H1 (cell line): ENCODE results near the gene ST14. TPM values are rescaled to one million over a fixed set of nuclear protein-coding genes. Genes with fewer than 3 reads are reported as not detected.

Experiments
- CTCF ChIA-PET: fragments of 300-600 bp; sonication (Branson Sonifier 250); formaldehyde crosslinking; loops from one replicate; lab custom pipeline; 2021; ENCODE audit not compliant: partially characterized antibody; lab: Charles Lee
- POLR2A ChIA-PET: fragments of 300-600 bp; sonication (Branson Sonifier 250); formaldehyde crosslinking; loops from one replicate; lab custom pipeline; 2021; ENCODE audit warnings: inconsistent platforms; ENCODE audit not compliant: partially characterized antibody; lab: Charles Lee
- DNase-seq, 2 experiments: peaks; one replicate each; pipeline versions ENCODE4 v3.0.0 to v3.0.0-alpha.2; 2010 to 2022; ENCODE audit warnings: low spot score in 2 of 2, low read depth in 1 of 2, mixed read lengths in 1 of 2
- FAIRE-seq: peaks from 2 replicates; lab custom pipeline; 2011; peaks lifted over from hg19 to GRCh38; lab: Jason Lieb, UNC
- H2AFZ ChIP-seq: 2 replicates; pipeline ENCODE4 v1.8.1; 2012; ENCODE audit warnings: low read length, inconsistent platforms
- H2AK5ac ChIP-seq: 2 replicates; pipeline ENCODE4 v1.6.1; 2013; ENCODE audit warnings: low read depth, low read length
- H2BK120ac ChIP-seq: replicated peaks from 2 replicates; pipeline ENCODE3; 2013; ENCODE audit warnings: low read depth, low read length, inconsistent platforms
- H2BK12ac ChIP-seq: 2 replicates; pipeline ENCODE4 v1.6.1; 2013; ENCODE audit warnings: low read depth, low read length
- H2BK15ac ChIP-seq: 2 replicates; pipeline ENCODE4 v1.6.1; 2013; ENCODE audit warnings: low read length
- H2BK20ac ChIP-seq: 2 replicates; pipeline ENCODE4 v1.6.1; 2013; ENCODE audit warnings: low read length
- H2BK5ac ChIP-seq: 2 replicates; pipeline ENCODE4 v1.6.1; 2013; ENCODE audit warnings: low read depth, low read length
- H3K14ac ChIP-seq: 2 replicates; pipeline ENCODE4 v1.6.1; 2013; ENCODE audit warnings: inconsistent platforms; ENCODE audit not compliant: insufficient read length
- H3K18ac ChIP-seq: 2 replicates; pipeline ENCODE4 v1.6.1; 2013; ENCODE audit warnings: low read length; ENCODE audit errors: extremely low read depth
- H3K23ac ChIP-seq: 2 replicates; pipeline ENCODE4 v1.6.1; 2013; ENCODE audit warnings: inconsistent platforms; ENCODE audit not compliant: insufficient read length
- H3K23me2 ChIP-seq: 2 replicates; pipeline ENCODE4 v1.6.1; 2013; ENCODE audit warnings: low read depth, low read length
- H3K27ac ChIP-seq: 2 replicates; pipeline ENCODE4 v1.6.1; 2011; ENCODE audit warnings: low read depth, low read length, inconsistent platforms
- H3K27me3 ChIP-seq, 4 experiments: replicated peaks in 1 of 4; 1 replicate in 1 of 4; 2 replicates in 3 of 4; pipeline versions ENCODE4 v1.6.1 to v1.8.1; 2011 to 2013; ENCODE audit warnings: low read length in 3 of 4, mild to moderate bottlenecking in 3 of 4, inconsistent platforms in 2 of 4, mixed read lengths in 2 of 4, moderate library complexity in 1 of 4; ENCODE audit not compliant: control insufficient read depth in 3 of 4, insufficient read depth in 3 of 4; ENCODE audit errors: extremely low read depth in 1 of 4
- H3K36me3 ChIP-seq, 4 experiments: 2 replicates each; pipeline versions ENCODE4 v1.6.1 to v1.8.1; 2011 to 2013; ENCODE audit warnings: mild to moderate bottlenecking in 4 of 4, low read length in 3 of 4, moderate library complexity in 2 of 4, control low read depth in 1 of 4, inconsistent platforms in 1 of 4; ENCODE audit not compliant: insufficient read depth in 4 of 4, control insufficient read depth in 2 of 4
- H3K4ac ChIP-seq: replicated peaks from 2 replicates; pipeline ENCODE3; 2013; ENCODE audit warnings: low read length, low read depth, mixed read lengths, inconsistent platforms; ENCODE audit not compliant: insufficient read length
- H3K4me1 ChIP-seq, 4 experiments: replicated peaks in 1 of 4; 1 replicate in 1 of 4; 2 replicates in 3 of 4; pipeline versions ENCODE4 v1.6.1 to v1.8.1; 2011 to 2013; ENCODE audit warnings: low read length in 3 of 4, inconsistent platforms in 2 of 4, mixed read lengths in 1 of 4; ENCODE audit not compliant: insufficient read depth in 4 of 4, control insufficient read depth in 3 of 4
- H3K4me2 ChIP-seq, 2 experiments: 2 replicates each; pipeline versions ENCODE4 v1.6.1 to v1.8.1; 2011 to 2013; ENCODE audit warnings: low read depth in 2 of 2, low read length in 2 of 2, control low read depth in 1 of 2, inconsistent platforms in 1 of 2, mild to moderate bottlenecking in 1 of 2; ENCODE audit not compliant: insufficient read depth in 1 of 2
- H3K4me3 ChIP-seq, 4 experiments: fragments of 200-600, 300-600 bp in 1 of 4; sonication (generic), shearing (Covaris generic), sonication (Bioruptor Twin) in 1 of 4; 2 replicates each; pipeline versions ENCODE4 v1.5.1 to v1.8.1; 2011 to 2016; ENCODE audit warnings: low read length in 4 of 4, low read depth in 3 of 4, control low read depth in 2 of 4, inconsistent platforms in 2 of 4, mild to moderate bottlenecking in 2 of 4, mixed read lengths in 1 of 4, moderate library complexity in 1 of 4; ENCODE audit not compliant: insufficient read depth in 2 of 4; ENCODE audit errors: extremely low read depth in 1 of 4
- H3K56ac ChIP-seq: replicated peaks from 2 replicates; pipeline ENCODE3; 2013; ENCODE audit warnings: low read depth, mild to moderate bottlenecking, mixed read lengths, low read length, inconsistent platforms; ENCODE audit not compliant: insufficient read length
- H3K79me1 ChIP-seq: 2 replicates; pipeline ENCODE4 v1.6.1; 2013; ENCODE audit warnings: low read depth, low read length, control low read depth
- H3K79me2 ChIP-seq, 2 experiments: 2 replicates each; pipeline versions ENCODE4 v1.6.1 to v1.8.1; 2012 to 2013; ENCODE audit warnings: low read length in 2 of 2, mild to moderate bottlenecking in 2 of 2, inconsistent platforms in 1 of 2; ENCODE audit not compliant: insufficient read depth in 2 of 2, control insufficient read depth in 1 of 2
- H3K9ac ChIP-seq, 4 experiments: replicated peaks in 1 of 4; 1 replicate in 1 of 4; 2 replicates in 3 of 4; pipeline versions ENCODE4 v1.6.1 to v1.8.1; 2011 to 2013; ENCODE audit warnings: low read depth in 3 of 4, low read length in 3 of 4, control low read depth in 2 of 4, mild to moderate bottlenecking in 2 of 4, moderate library complexity in 2 of 4, inconsistent platforms in 1 of 4; ENCODE audit errors: extremely low read depth in 1 of 4
- H3K9me3 ChIP-seq, 2 experiments: 2 replicates each; pipeline versions ENCODE4 v1.6.1 to v1.8.1; 2012 to 2013; ENCODE audit warnings: mild to moderate bottlenecking in 2 of 2, moderate library complexity in 2 of 2, control low read depth in 1 of 2, inconsistent platforms in 1 of 2, low read depth in 1 of 2, low read length in 1 of 2, mixed read lengths in 1 of 2; ENCODE audit not compliant: insufficient read depth in 2 of 2
- H4K20me1 ChIP-seq, 2 experiments: replicated peaks in 1 of 2; 2 replicates each; pipeline versions ENCODE3 to v1.8.1; 2011 to 2013; ENCODE audit warnings: inconsistent platforms in 2 of 2, low read length in 2 of 2, mild to moderate bottlenecking in 1 of 2; ENCODE audit not compliant: insufficient read depth in 2 of 2, control insufficient read depth in 1 of 2
- H4K5ac ChIP-seq: 2 replicates; pipeline ENCODE4 v1.6.1; 2013; ENCODE audit warnings: low read length, low read depth, mixed read lengths, inconsistent platforms; ENCODE audit not compliant: insufficient read length
- H4K8ac ChIP-seq: 2 replicates; pipeline ENCODE4 v1.8.0; 2013; ENCODE audit warnings: mild to moderate bottlenecking, moderate library complexity, low read length, inconsistent platforms; ENCODE audit not compliant: insufficient read depth; ENCODE audit errors: extremely low read depth
- H4K91ac ChIP-seq: replicated peaks from 2 replicates; pipeline ENCODE3; 2013; ENCODE audit warnings: low read length, mixed read lengths, inconsistent platforms; ENCODE audit not compliant: insufficient read length
- CEBPB ChIP-seq: IDR thresholded peaks from 2 replicates; pipeline ENCODE4 v1.6.1; 2012; ENCODE audit warnings: low read depth, low read length
- CHD2 ChIP-seq: IDR thresholded peaks from 2 replicates; pipeline ENCODE4 v1.6.1; 2012; ENCODE audit warnings: low read length, improper control_type of control experiment
- EGR1 ChIP-seq: IDR thresholded peaks from 2 replicates; pipeline ENCODE4 v1.6.1; 2011; ENCODE audit warnings: low read depth, low read length, borderline replicate concordance
- HDAC6 ChIP-seq: IDR thresholded peaks from one replicate; pipeline ENCODE4 v1.7.1; 2012; ENCODE audit warnings: low read depth, mild to moderate bottlenecking, inconsistent platforms, low read length, moderate library complexity
- TCF12 ChIP-seq: IDR thresholded peaks from 2 replicates; pipeline ENCODE4 v1.6.1; 2011; ENCODE audit warnings: low read depth, mild to moderate bottlenecking, low read length
- ZNF274 ChIP-seq: IDR thresholded peaks from 2 replicates; pipeline ENCODE4 v1.7.0; 2012; ENCODE audit warnings: low read length, borderline replicate concordance; ENCODE audit errors: extremely low read depth
- WGBS, 2 experiments: shearing (Covaris generic) in 1 of 2; methylation state at CpG; one replicate each; pipeline versions ENCODE4 v1.1.6 to v1.1.7; 2013 to 2015; ENCODE audit warnings: low lambda C conversion rate in 2 of 2, mixed read lengths in 2 of 2, inconsistent platforms in 1 of 2, low coverage in 1 of 2, missing lambda C conversion rate in 1 of 2; ENCODE audit not compliant: insufficient replicate concordance in 2 of 2, insufficient coverage in 1 of 2, insufficient read length in 1 of 2; ENCODE audit errors: extremely low coverage in 1 of 2, missing lambda C conversion rate in 1 of 2; 5-methylcytosine and 5-hydroxymethylcytosine counted together
- polyA plus RNA-seq, 7 experiments: library from polyadenylated mRNA; depleted of rRNA in 3 of 7; stranded (reverse) in 5 of 7; unstranded in 2 of 7; fragments of >200 nt in 5 of 7; fragments of 200-250 nt in 2 of 7; gene quantifications; 1 replicate in 5 of 7; 2 replicates in 1 of 7; 4 replicates in 1 of 7; pipeline versions ENCODE4 v1.2.1 to v1.2.3, GENCODE V29; 2011 to 2013; ENCODE audit warnings: missing spikeins in 2 of 7, mixed read lengths in 2 of 7
- total RNA-seq: library from RNA; stranded (reverse); fragmentation: NEBNext Ultra II Directional; extraction: Animal tissue kit (Norgen Biotek cat#: 25700); gene quantifications from 2 replicates; pipeline ENCODE4 v1.2.1, GENCODE V29; 2021
- TF ChIP-seq, protein P1 (sequence below), 3 experiments: IDR thresholded peaks; 1 replicate in 2 of 3; 2 replicates in 1 of 3; pipeline versions ENCODE4 v1.5.1 to v1.6.1; 2011; ENCODE audit warnings: low read length in 3 of 3, mild to moderate bottlenecking in 3 of 3, inconsistent platforms in 2 of 3, low read depth in 1 of 3, moderate library complexity in 1 of 3; ENCODE audit not compliant: insufficient read depth in 1 of 3; ENCODE audit errors: control extremely low read depth in 1 of 3
- TF ChIP-seq, protein P2 (sequence below): IDR thresholded peaks from 2 replicates; pipeline ENCODE4 v1.6.1; 2011; ENCODE audit warnings: low read length, improper control_type of control experiment

ST14 gene
- total and polyA plus RNA-seq, 2 of the 8 experiments (the other 6 are each of a cell fraction or from before 2014, with no cell fraction given) = 22.4 to 24.9 TPM

- no peak overlapping the region for H2AFZ ChIP-seq
- no peak overlapping the region for H2BK120ac ChIP-seq
- no peak overlapping the region for H3K4ac ChIP-seq
- no peak overlapping the region for H3K56ac ChIP-seq
- WGBS, 2 experiments = 89% methylated on average over 11 of the region's 11 CpGs; no CpG with 5 or more reads in 1 of the 2 experiments
- H3K23me2 ChIP-seq = peaks cover 5% of the 10 kb centered on the region; the same call in 1 of the 2 replicates
- no peak overlapping the region for H3K27ac ChIP-seq
- H2AK5ac ChIP-seq = 0 out of 2 replicates have a peak overlapping the region, but pooled peaks have one; percentile 10
- H3K9me3 ChIP-seq = no peaks in the 10 kb centered on the region
- H2BK5ac ChIP-seq = no peak overlapping the region
- no peak overlapping the region for H3K18ac ChIP-seq
- H3K36me3 ChIP-seq = no peaks in the 10 kb centered on the region
- no peak overlapping the region; a peak in 1 of 7 replicates for H3K9ac ChIP-seq
- ChIA-PET CTCF (interaction anchor here (1.1 to 4.4 kb wide), 3 partner anchors 10 to 25 kb away, joined by 3 to 20 read pairs (median 15); no protein-coding TSS in a partner anchor), POLR2A (no interaction called here)
- H3K27me3 ChIP-seq = peaks cover 4 to 36% (median 32%) of the 10 kb centered on the region in 4 experiments
- no peaks in the 10 kb centered on the region for H4K20me1 ChIP-seq
- no peak overlapping the region for H2BK20ac ChIP-seq
- no peak overlapping the region for H4K91ac ChIP-seq
- H3K79me1 ChIP-seq = no peaks in the 10 kb centered on the region
- DNase-seq = no peak
- H2BK12ac ChIP-seq = 0 out of 2 replicates have a peak overlapping the region, but pooled peaks have one; percentile 41
- H3K79me2 ChIP-seq = no peaks in the 10 kb centered on the region
- H3K4me1 ChIP-seq = peaks cover 0 to 18% (median 10%) of the 10 kb centered on the region in 4 experiments; a peak in 6 of 7 replicates
- no peak overlapping the region for H2BK15ac ChIP-seq
- no peak overlapping the region for H3K4me2 ChIP-seq
- no peak overlapping the region for H3K4me3 ChIP-seq
- no peak overlapping the region for H4K8ac ChIP-seq
- no peak overlapping the region for H3K23ac ChIP-seq
- no peak for FAIRE-seq
- H3K14ac ChIP-seq = no peak overlapping the region
- no peak overlapping the region for H4K5ac ChIP-seq
- no peak for TF ChIP-seq HDAC6
- no peak for TF ChIP-seq TCF12
- TF ChIP-seq CEBPB = no peak
- TF ChIP-seq, protein P1, sequence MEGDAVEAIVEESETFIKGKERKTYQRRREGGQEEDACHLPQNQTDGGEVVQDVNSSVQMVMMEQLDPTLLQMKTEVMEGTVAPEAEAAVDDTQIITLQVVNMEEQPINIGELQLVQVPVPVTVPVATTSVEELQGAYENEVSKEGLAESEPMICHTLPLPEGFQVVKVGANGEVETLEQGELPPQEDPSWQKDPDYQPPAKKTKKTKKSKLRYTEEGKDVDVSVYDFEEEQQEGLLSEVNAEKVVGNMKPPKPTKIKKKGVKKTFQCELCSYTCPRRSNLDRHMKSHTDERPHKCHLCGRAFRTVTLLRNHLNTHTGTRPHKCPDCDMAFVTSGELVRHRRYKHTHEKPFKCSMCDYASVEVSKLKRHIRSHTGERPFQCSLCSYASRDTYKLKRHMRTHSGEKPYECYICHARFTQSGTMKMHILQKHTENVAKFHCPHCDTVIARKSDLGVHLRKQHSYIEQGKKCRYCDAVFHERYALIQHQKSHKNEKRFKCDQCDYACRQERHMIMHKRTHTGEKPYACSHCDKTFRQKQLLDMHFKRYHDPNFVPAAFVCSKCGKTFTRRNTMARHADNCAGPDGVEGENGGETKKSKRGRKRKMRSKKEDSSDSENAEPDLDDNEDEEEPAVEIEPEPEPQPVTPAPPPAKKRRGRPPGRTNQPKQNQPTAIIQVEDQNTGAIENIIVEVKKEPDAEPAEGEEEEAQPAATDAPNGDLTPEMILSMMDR (IDR thresholded peaks at IDR 0.05; ENCODE audit: control extremely low read depth in 1 of 3, insufficient read depth in 1 of 3, low read depth in 1 of 3, low read length in 3 of 3) = no peak
- TF ChIP-seq, protein P2, sequence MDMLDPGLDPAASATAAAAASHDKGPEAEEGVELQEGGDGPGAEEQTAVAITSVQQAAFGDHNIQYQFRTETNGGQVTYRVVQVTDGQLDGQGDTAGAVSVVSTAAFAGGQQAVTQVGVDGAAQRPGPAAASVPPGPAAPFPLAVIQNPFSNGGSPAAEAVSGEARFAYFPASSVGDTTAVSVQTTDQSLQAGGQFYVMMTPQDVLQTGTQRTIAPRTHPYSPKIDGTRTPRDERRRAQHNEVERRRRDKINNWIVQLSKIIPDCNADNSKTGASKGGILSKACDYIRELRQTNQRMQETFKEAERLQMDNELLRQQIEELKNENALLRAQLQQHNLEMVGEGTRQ = no peak
- no peak for TF ChIP-seq ZNF274
- no peak for TF ChIP-seq CHD2
- TF ChIP-seq EGR1 = no peak
Measured at GRCh38 chr11:130156108-130157022, 3.2 kb upstream of the ST14 start.
